DMS153 treated with DMSO at 0.1 percent for 48 hours (cell line): ENCODE results near the gene CXCL10.
"Not testable (repeated sequence)": the region's sequence is repeated elsewhere in the genome, so short reads cannot be mapped to it uniquely, and the experiment has no call there.

ENCODE experiments used
- DNase-seq: peaks from one replicate; lab custom pipeline; 2025; ENCODE audit not compliant: unreplicated experiment; lab: John Stamatoyannopoulos, UW

CXCL10 gene

DNA sequence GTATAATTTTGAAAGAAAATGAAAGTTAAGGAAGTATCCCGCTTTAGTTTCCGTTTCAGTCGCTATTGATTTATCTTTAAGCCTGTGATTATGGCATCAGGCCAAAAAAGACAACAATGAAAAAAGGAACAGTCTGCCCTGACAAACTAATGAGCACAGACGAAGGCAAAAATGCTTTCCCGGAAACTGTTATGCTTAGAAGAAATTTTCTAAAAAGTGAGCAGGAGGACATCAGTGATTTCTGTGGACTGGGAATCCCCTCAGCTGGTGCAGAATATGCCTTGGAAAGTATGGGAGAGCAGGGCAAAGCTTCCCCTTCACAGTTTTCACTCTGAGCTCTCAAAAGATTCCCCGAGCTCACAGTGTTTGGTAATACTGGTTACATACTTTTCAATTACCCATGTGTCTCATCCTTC, 5.1 kb upstream of the CXCL10 start:
- DNase-seq = peak; percentile 3

DNA sequence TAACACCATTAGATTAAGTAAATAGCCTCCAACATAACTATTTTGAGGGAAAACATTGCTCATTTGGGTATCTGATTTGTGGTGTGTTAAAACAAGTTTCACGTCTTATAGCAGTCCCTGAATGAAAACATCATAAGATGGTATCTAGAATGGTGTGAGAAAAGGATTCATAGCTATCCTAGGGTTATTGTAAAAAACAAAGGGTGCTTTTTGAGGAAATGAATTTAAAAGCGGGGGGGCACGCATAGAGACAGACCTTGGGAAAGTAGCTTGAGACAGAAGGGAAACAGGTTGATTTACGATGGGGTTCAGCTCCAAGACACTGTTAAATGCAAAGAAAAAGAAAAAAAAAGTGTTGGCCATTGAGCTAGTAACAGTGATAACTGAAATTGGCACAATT, 768 bp upstream of the CXCL10 start:
- no peak for DNase-seq

- no peak for DNase-seq
Observed at GRCh38 chr4:76022677-76023076, 620 bp downstream of the CXCL10 start.

GRCh38 chr4:76022031-76022430, 1.3 kb downstream of the CXCL10 start:
- DNase-seq = no peak

GRCh38 chr4:76017056-76017686, 6.1 kb downstream of the CXCL10 start:
- no peak for DNase-seq

DNA sequence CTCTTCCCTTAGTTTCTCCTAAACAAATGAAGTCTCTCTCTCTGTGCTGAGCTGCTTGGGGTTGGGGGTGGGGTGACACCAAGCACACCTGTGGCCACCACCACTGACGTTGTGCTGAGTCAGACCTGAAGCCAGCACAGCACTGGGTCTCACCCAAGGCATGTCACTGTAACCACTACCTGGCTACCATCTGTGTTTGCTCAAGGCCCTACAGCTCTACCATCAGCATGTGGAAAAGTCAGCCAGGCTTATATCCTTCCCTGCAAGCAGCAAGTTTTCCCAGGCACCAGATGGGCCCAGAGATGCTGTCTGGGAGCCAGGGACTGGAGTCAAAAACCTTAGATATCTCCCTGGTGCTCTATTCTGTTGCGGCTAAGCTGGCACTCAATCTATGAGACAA, 6.9 kb downstream of the CXCL10 start:
- no peak for DNase-seq

DNA sequence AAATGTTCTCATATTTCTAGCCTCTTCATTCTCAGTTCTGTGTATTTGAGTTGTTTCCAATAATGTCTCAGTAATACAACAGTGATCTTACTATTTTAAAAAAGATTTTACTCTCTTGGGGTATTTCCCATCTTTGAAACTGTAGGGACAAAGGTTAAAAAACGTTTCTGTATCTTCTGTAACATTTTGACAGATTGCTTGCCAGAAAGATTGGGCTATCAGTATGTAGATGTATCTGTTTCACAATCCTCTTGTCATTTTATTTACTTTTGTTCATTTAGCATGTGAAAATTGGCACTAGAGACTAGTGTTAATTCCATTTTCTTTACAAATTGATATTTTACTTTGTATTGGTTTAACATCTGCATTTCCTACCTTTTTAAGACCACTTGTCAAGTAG, 9.8 kb downstream of the CXCL10 start:
- DNase-seq = no peak

GRCh38 chr4:76012388-76012801, 10.9 kb downstream of the CXCL10 start:
- no peak for DNase-seq

GRCh38 chr4:76011700-76012387, 11.5 kb downstream of the CXCL10 start:
- DNase-seq = no peak

DNA sequence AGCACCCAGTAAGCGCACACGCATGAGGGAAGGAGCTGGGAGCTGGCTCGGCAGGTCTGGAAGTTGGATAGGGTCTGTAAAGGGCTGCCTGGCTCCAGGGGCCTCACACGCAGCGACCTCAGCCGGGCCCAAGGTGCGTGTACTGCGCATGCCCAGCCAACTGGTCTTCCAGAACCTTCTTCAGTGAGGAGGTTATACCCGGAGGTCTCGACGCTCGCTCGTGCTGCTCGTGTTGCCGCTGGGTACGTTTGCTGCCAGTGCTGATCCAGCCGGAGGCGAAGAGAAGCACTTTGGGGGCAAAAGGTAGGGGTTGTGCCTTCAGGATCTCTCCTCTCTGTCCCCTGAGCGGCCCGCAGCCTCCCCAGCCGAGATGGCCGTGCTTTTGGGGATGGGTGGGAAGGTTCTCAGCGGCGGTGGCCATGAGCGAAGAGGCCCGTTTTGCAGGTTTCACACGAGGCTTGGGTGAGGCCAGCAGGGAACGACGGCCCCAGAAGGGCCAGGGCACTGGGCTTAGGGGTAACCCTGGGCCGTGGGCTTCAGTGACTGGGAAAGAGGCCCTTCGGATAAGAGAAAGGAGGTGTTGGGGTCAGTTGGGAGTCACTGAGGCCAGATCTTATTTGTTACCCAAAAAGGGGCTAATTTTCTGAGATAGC, 12.2 kb downstream of the CXCL10 start:
- DNase-seq = no peak

GRCh38 chr4:76010576-76010975, 12.7 kb downstream of the CXCL10 start:
- no peak for DNase-seq

GRCh38 chr4:76009311-76009710, 14.0 kb downstream of the CXCL10 start:
- no peak for DNase-seq

DNA sequence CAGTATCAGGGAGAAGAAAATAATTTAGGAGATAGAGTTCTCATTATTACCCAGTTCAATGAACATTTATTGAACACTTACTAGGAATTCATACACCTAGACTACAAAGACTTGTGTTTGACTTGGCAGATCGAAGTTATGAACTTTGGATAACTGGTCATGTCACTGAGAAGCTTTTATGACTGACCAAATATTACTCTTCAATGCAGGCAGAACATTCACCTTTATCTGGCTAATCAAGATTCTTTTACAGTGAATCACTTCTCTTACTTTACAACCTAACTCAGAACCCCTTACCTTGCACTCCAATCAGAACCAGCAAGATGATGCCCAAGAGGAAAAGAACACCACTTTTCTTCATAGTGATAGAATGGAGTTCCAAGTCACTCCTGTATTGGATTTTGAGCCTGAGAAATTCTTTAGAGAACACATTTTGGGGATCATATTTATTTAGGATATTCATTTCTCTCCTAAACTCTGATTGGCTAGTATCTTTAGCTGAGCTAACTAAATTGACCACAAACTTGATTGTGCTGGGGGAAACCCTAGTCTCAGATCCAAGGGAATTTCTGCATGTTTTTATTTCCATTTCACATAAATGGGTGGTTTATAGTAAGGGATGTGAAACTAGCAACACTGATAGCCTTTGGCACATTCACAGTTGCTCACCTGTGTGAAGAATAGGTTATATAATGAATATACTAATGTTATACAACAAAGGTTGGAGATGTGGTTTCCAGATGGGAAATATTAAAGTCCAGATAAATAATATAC, 16.0 kb downstream of the CXCL10 start, which contains the start of gene CXCL9:
Gene CXCL9 (minus strand): TSS at position 421 of the 774 bp plus-strand sequence. CDS start 60 bp downstream, at position 361.
- no peak for DNase-seq

DNA sequence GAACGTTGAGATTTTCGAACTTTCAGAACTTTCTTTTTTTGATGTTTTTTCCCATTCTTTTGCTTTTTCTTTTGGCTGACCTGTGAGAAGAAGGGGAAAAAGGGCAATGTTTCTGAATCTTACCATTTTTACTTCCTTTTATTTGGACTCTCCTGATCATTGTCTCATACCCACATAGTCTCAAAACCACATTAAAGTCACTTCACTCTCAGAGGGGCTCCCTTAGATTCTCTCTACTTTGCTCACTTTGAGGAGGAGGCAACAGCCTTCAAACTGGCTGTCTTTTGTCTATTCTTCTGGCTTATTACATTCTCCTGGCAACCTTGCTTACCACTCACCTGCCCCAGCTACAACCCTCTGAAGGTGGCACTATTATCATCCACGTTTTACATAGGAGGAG, 19.7 kb downstream of the CXCL10 start:
- no peak for DNase-seq

DNA sequence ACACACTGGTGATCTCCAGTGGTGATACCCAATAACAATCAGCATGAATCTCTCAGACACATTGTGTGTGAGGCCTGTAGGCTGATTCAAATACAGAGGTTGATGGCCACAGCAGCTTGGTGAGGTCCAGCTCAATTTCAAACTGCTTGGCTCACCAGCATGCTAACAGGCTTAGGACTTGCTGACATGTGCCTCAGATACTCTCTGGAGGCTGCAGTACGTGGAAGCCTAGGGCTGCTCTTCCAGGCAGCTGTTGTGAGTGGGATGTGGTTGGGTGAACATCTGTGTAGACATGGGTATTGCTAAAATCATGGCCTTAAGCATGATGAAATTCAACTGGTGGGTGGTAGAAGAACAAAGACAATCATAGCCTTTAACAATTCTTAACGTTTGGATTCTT, 20.3 kb downstream of the CXCL10 start:
- no peak for DNase-seq

DNA sequence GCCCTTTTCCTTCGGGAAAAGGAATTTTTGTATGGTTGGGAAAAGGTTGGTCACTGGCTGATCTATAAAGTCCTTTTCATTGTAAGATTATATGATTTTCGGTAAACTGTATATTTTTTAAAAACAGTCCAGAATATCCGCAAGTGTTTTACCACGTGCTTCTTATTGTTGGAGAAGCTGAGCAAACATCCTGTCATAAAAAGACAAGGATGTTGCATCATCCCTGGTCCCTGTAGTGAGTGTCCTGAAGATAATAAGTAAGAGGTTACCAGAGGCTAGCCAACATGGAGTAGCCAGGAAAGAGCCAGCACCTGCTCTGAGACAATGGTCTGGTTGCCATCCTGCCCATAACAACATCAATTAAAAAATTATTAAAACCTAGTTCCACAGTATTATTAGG, 21.1 kb downstream of the CXCL10 start:
- no peak for DNase-seq

DNA sequence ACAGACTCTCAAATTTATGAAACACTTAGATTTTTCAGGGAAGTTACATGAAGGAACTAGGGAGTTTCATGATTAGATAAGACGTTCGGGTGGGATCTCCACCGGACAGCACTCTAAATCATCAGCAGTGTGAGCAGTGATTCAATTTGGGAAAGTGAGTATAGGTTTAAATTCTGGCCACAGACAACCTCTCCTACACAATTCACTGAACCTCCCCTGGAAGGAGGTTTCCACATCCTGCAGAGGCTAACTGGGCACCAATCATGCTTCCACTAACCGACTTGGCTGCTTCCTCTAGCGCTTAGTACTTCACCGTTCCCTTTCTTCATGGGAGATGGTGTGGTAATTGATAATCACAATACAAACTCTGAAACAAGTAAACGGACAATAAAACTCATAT, 21.6 kb downstream of the CXCL10 start:
- DNase-seq = no peak

GRCh38 chr4:76000279-76000678, 23.0 kb downstream of the CXCL10 start:
- DNase-seq = no peak

DNA sequence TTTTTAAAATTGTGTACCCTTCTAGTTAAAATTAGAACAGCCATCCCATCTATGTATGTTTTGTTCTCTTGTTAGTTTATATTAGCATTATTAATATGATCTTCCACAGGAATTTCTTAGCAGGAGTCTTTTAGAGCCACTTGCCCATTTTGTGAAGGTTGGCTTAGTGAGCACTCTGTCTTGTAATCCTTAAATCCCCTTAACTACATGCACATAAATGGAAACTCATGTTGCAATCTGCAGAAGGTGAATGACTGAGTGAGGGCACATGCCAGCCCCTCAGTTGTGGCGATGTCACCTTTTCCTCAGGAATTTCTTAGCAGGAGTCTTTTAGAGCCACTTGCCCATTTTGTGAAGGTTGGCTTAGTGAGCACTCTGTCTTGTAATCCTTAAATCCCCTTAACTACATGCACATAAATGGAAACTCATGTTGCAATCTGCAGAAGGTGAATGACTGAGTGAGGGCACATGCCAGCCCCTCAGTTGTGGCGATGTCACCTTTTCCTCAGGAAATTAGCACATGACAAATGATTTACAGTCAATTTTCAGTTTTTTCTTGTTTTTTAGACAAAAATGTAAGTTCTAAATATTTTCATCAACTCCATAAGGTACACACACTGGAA, 24.7 kb downstream of the CXCL10 start:
- not testable (repeated sequence) for DNase-seq

DNA sequence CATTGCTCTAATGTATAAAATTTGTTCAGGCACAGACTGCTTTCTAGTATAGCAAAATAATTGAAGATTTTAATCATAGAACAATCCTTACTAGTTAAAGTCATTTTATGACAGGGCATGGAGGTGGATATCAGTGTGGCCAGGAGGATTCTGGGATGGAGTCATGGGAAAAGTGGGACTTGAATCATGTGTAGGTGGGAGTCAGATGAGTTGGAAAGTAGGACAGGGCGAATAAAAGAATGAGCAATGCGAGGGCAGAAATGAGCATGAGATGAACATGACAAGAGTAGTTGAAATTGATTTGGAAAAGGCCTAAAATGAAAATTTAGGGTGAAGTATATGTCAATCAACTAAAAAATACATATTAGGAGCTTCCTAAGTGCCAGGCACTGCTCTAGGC, 25.4 kb downstream of the CXCL10 start:
- DNase-seq = no peak

DNA sequence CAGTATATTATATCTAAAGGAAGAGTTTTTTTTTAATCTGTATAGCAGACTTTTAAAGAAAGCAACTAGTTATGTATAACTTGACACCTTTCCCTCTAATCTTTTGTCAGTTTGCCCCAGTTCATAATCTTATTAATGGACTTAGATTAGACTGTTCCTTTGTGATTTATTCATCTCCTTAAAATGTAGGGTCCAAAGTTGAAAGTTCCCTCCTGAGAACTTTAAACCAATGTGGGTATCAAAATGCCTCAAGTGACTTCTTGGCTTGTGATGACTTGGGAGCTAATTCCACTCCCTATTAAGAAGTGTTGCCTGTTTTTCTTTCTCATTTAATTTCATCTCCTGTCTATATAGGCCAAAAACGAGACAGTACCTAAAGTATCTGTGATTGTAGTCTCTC, 26.2 kb downstream of the CXCL10 start:
- DNase-seq = no peak
